GM12801 (cell line): ENCODE measurements around the gene UBE2D3.

Source experiments
- TF ChIP-seq, protein P1 (sequence below): IDR thresholded peaks from one replicate; pipeline ENCODE4 v1.5.1; 2011; ENCODE audit warnings: control low read depth; ENCODE audit not compliant: insufficient read length; ENCODE audit errors: extremely low read depth

UBE2D3 gene

DNA sequence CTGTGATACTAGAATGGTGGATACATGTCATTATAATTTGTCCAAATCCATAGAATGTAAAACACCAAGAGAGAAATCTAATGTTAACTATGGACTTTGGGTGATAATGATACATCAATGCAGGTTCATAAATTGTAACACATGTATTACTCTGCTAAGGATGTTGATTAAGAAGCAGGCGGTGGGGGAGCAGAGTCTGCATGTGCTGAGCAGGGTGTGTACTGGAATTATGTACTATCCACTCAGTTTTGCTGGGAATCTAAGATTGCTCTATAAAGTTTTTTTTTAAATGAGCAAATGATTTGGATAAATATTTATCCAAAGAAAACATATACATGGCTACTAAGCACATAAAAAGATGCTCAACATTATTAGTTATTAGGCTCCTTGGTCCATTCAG lies 51.5 kb downstream of the UBE2D3 start:
- TF ChIP-seq, protein P1, sequence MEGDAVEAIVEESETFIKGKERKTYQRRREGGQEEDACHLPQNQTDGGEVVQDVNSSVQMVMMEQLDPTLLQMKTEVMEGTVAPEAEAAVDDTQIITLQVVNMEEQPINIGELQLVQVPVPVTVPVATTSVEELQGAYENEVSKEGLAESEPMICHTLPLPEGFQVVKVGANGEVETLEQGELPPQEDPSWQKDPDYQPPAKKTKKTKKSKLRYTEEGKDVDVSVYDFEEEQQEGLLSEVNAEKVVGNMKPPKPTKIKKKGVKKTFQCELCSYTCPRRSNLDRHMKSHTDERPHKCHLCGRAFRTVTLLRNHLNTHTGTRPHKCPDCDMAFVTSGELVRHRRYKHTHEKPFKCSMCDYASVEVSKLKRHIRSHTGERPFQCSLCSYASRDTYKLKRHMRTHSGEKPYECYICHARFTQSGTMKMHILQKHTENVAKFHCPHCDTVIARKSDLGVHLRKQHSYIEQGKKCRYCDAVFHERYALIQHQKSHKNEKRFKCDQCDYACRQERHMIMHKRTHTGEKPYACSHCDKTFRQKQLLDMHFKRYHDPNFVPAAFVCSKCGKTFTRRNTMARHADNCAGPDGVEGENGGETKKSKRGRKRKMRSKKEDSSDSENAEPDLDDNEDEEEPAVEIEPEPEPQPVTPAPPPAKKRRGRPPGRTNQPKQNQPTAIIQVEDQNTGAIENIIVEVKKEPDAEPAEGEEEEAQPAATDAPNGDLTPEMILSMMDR, result no peak

DNA sequence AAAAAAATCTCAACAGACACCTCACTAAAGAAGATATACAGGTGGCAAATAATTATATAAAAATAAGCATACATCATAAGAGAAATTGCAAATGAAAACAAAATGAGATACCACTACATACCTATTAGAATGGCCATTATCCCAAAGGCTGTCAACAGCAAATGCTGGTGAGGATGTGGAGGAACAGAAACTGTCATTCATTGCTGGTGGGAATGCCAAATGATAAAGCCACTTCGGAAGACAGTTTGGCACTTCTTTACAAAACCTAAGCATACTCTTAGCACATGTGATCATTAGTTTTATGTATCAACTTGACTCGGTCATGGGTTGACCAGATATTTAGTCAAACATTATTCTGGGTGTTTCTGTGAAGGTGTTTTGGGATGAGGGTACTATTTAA lies 53.1 kb downstream of the UBE2D3 start:
- TF ChIP-seq, protein P1, result no peak

DNA sequence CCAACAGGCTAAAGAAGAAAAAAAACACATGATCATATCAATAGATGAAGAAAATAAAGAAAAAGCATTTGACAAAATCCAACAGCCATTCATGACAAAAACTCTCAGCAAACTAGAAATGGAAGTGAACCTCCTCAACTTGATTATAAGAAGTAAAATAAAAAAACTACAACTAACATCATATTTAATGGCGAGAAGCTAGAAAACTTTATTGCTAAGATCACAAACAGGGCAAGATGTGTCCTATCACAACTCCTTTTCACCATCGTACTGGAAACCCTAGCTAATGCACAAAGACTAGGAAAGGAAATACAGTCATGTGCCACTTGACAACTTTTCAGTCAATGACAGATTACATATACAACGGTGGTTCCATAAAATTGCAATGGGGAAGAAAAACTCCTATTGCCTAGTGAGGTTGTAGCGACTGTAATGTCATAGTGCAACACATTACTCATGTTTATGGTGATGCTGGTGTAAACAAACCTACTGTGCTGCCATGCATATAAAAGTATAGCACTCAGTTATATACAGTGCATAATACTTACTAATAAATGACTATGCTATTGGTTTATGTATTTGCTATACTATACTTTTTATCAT lies 54.5 kb downstream of the UBE2D3 start:
- TF ChIP-seq, protein P1, result no peak

DNA sequence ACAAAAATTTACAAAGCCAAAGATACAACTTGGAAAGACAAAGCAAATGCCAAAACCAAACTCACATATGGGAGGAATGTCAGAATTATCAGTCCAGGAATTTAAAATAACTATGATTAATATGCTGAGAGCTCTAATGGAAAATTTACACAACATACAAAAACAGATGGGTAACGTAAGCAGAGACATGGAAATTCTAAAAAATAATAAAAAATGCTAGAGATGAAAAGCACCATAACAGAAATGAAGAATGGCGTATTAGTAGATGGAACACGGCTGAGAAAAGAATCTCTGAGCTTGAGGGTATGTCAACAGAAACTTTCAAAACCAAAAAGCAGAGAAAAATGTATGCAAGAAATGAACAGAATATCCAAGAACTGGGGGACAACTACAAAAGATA lies 62.5 kb downstream of the UBE2D3 start:
- TF ChIP-seq, protein P1, result no peak

DNA sequence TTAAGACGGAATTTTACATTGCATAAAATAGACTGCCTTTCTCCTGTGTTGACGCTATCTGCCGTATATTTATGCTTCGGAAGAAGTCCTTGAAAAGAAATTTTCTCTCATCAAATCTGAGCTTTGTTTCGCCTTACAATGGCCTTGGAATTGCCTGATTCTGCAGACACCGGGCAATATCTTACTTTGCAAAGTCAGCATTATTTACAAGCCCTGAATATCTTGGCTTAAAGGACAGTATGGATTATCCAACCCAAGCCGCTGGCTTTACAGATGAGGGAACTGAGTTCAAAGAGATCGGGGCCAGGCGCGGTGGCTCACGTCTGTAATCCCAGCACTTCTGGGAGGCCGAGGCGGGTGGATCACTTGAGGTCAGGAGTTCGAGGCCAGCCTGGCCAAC lies 65.4 kb downstream of the UBE2D3 start:
- TF ChIP-seq, protein P1, result no peak

DNA sequence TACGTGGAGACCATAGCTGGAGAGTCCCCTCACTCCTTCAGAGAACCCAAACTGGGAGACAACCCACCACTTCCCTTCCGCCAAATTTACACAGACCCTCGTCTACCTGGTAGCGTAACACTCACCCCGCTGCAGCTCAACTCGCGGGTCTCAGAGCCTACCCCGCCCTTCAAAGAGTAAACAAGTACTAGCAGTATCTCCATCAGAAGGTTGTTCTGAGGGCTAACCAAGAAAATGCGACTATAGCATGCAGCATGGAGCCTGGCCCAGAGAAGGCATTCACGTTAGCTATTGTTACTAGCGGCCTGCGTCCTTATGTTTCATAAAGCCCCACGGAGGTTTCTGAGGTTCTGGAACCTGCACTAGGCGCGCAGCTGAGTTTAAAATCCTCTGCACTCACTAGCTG lies 66.1 kb downstream of the UBE2D3 start:
- TF ChIP-seq, protein P1, result no peak

DNA sequence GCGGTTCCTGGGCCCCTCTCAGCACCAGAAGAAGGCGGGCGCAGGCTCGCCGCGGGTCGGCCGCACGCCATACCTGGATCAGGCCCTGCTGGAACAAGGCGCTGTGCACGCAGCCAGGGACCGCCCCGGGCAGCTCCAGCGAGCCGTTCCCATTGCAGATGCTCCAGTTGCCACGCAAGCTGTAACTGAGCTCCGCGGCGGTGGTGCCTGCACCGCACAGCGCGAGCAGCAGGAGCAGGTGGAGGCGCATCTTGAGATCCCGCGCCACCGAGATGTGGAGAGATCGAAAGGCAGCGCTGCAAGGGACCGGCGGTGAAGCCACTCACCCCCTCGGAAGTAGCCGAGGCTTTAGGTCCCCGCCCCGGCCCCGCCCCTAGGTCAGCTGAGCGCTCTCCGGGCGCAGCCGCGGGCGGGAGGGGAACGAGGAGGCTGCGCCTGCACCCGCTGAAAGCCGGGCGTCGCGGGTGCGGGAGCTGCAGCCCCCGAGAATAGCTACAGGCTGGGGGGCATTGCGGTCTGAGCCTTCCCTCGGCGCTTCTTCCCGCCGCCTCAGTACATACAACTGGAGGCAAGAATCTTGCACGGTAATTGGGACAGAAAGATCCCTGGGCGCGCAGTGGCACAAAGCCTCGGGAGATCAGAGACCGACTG lies 66.6 kb downstream of the UBE2D3 start, which contains the start of gene MANBA:
Gene MANBA (minus strand): TSS at position 324 of the 651 bp plus-strand sequence. CDS start 74 bp downstream, at position 250.
- TF ChIP-seq, protein P1, result no peak
